Measurements from ENCODE around the gene LRG1.

Gene LRG1

DNA sequence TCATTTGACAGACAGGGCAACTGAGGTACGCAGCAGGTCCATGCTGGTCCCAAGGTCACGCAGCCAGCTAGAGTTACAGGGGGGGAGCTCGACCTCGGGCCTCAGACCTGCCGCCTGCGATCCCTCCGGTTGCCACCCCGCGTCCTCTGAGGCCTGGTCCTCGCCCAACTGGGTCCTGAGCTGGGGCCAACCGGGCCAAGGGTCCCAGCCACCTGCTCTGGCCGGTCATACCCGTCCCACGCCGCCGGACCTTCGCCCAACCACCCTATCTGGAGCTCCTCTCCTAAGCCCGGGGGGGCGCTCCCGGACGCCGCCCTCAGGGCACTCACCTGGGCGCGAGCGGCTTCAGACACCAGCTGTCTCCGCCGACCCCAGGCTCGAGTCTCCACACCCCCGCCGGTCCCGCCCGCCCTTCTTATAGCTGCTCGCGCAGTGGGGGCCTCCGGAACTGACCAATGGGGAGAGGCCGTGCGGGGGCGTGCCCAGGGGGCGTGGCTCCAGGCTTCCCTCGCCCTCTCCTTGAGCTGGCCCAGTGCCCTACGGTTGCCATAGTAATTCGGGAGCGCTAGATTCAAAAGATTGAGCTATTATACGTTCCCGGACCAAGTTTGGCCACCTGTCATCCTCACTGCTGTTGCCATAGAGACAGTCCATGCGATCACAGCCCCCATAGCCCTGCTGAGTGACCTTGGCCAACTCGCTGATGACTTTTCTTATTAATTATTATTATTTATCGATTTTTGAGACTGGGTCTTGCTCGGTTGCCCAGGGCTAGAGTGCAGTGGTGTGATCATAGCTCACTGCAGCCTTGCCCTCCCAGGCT lies 4.8 kb downstream of the LRG1 start, which contains the start of gene PLIN5 (continued):
- TF ChIP-seq ZNF571 (tag by site-specific recombination; IDR thresholded peaks at IDR 0.05) (no peak), SP2 (tag by site-specific recombination; IDR thresholded peaks at IDR 0.05) (peak; percentile 73), ZNF366 (tag by site-specific recombination; conservative IDR thresholded peaks at IDR 0.05) (peak; percentile 71), GFI1B (tag by site-specific recombination; IDR thresholded peaks at IDR 0.05) (no peak), ZNF155 (tag by site-specific recombination; IDR thresholded peaks at IDR 0.05) (no peak), SP3 (tag by site-specific recombination; IDR thresholded peaks at IDR 0.05) (peak; percentile 81), ZNF600 (tag by site-specific recombination; IDR thresholded peaks at IDR 0.05) (no peak), ZNF184 (tag by site-specific recombination; IDR thresholded peaks at IDR 0.05) (no peak), ZNF548 (tag by site-specific recombination; IDR thresholded peaks at IDR 0.05) (no peak), EGR2 (tag by site-specific recombination; IDR thresholded peaks at IDR 0.05; ENCODE audit: low read depth) (peak; percentile 73), KLF8 (tag by site-specific recombination; IDR thresholded peaks at IDR 0.05) (0 out of 2 replicates have a peak, but pooled peaks have one; percentile 40), ZNF658 (tag by site-specific recombination; IDR thresholded peaks at IDR 0.05) (no peak), KLF9 (tag by site-specific recombination; IDR thresholded peaks at IDR 0.05; ENCODE audit: low read depth) (peak; percentile 98), ZNF16 (tag by site-specific recombination; IDR thresholded peaks at IDR 0.05; ENCODE audit: low read depth) (no peak), ZNF202 (tag by site-specific recombination; IDR thresholded peaks at IDR 0.05; ENCODE audit: borderline replicate concordance) (no peak), SCRT2 (tag by site-specific recombination; IDR thresholded peaks at IDR 0.05) (no peak), ZNF610 (tag by site-specific recombination; IDR thresholded peaks at IDR 0.05; ENCODE audit: borderline replicate concordance) (0 out of 2 replicates have a peak, but pooled peaks have one; percentile 21), BCL11B (tag by site-specific recombination; IDR thresholded peaks at IDR 0.05; ENCODE audit: low read depth) (0 out of 2 replicates have a peak, but pooled peaks have one; percentile 37)
- TF ChIP-seq, protein P1, sequence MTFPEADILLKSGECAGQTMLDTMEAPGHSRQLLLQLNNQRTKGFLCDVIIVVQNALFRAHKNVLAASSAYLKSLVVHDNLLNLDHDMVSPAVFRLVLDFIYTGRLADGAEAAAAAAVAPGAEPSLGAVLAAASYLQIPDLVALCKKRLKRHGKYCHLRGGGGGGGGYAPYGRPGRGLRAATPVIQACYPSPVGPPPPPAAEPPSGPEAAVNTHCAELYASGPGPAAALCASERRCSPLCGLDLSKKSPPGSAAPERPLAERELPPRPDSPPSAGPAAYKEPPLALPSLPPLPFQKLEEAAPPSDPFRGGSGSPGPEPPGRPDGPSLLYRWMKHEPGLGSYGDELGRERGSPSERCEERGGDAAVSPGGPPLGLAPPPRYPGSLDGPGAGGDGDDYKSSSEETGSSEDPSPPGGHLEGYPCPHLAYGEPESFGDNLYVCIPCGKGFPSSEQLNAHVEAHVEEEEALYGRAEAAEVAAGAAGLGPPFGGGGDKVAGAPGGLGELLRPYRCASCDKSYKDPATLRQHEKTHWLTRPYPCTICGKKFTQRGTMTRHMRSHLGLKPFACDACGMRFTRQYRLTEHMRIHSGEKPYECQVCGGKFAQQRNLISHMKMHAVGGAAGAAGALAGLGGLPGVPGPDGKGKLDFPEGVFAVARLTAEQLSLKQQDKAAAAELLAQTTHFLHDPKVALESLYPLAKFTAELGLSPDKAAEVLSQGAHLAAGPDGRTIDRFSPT (tag by site-specific recombination; IDR thresholded peaks at IDR 0.05), result no peak
- TF ChIP-seq, protein P2, sequence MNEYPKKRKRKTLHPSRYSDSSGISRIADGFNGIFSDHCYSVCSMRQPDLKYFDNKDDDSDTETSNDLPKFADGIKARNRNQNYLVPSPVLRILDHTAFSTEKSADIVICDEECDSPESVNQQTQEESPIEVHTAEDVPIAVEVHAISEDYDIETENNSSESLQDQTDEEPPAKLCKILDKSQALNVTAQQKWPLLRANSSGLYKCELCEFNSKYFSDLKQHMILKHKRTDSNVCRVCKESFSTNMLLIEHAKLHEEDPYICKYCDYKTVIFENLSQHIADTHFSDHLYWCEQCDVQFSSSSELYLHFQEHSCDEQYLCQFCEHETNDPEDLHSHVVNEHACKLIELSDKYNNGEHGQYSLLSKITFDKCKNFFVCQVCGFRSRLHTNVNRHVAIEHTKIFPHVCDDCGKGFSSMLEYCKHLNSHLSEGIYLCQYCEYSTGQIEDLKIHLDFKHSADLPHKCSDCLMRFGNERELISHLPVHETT (tag by site-specific recombination; IDR thresholded peaks at IDR 0.05), result no peak
- TF ChIP-seq, protein P3, sequence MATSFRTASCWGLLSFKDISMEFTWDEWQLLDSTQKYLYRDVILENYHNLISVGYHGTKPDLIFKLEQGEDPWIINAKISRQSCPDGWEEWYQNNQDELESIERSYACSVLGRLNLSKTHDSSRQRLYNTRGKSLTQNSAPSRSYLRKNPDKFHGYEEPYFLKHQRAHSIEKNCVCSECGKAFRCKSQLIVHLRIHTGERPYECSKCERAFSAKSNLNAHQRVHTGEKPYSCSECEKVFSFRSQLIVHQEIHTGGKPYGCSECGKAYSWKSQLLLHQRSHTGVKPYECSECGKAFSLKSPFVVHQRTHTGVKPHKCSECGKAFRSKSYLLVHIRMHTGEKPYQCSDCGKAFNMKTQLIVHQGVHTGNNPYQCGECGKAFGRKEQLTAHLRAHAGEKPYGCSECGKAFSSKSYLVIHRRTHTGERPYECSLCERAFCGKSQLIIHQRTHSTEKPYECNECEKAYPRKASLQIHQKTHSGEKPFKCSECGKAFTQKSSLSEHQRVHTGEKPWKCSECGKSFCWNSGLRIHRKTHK (tag by site-specific recombination; IDR thresholded peaks at IDR 0.05), result no peak
- TF ChIP-seq, protein P4, sequence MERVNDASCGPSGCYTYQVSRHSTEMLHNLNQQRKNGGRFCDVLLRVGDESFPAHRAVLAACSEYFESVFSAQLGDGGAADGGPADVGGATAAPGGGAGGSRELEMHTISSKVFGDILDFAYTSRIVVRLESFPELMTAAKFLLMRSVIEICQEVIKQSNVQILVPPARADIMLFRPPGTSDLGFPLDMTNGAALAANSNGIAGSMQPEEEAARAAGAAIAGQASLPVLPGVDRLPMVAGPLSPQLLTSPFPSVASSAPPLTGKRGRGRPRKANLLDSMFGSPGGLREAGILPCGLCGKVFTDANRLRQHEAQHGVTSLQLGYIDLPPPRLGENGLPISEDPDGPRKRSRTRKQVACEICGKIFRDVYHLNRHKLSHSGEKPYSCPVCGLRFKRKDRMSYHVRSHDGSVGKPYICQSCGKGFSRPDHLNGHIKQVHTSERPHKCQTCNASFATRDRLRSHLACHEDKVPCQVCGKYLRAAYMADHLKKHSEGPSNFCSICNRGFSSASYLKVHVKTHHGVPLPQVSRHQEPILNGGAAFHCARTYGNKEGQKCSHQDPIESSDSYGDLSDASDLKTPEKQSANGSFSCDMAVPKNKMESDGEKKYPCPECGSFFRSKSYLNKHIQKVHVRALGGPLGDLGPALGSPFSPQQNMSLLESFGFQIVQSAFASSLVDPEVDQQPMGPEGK (tag by site-specific recombination; IDR thresholded peaks at IDR 0.05), result peak; percentile 79
- TF ChIP-seq, protein P5, sequence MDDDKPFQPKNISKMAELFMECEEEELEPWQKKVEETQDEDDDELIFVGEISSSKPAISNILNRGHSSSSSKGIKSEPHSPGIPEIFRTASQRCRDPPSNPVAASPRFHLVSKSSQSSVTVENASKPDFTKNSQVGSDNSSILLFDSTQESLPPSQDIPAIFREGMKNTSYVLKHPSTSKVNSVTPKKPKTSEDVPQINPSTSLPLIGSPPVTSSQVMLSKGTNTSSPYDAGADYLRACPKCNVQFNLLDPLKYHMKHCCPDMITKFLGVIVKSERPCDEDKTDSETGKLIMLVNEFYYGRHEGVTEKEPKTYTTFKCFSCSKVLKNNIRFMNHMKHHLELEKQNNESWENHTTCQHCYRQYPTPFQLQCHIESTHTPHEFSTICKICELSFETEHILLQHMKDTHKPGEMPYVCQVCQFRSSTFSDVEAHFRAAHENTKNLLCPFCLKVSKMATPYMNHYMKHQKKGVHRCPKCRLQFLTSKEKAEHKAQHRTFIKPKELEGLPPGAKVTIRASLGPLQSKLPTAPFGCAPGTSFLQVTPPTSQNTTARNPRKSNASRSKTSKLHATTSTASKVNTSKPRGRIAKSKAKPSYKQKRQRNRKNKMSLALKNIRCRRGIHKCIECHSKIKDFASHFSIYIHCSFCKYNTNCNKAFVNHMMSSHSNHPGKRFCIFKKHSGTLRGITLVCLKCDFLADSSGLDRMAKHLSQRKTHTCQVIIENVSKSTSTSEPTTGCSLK (tag by site-specific recombination; IDR thresholded peaks at IDR 0.05), result no peak
- TF ChIP-seq, protein P6, sequence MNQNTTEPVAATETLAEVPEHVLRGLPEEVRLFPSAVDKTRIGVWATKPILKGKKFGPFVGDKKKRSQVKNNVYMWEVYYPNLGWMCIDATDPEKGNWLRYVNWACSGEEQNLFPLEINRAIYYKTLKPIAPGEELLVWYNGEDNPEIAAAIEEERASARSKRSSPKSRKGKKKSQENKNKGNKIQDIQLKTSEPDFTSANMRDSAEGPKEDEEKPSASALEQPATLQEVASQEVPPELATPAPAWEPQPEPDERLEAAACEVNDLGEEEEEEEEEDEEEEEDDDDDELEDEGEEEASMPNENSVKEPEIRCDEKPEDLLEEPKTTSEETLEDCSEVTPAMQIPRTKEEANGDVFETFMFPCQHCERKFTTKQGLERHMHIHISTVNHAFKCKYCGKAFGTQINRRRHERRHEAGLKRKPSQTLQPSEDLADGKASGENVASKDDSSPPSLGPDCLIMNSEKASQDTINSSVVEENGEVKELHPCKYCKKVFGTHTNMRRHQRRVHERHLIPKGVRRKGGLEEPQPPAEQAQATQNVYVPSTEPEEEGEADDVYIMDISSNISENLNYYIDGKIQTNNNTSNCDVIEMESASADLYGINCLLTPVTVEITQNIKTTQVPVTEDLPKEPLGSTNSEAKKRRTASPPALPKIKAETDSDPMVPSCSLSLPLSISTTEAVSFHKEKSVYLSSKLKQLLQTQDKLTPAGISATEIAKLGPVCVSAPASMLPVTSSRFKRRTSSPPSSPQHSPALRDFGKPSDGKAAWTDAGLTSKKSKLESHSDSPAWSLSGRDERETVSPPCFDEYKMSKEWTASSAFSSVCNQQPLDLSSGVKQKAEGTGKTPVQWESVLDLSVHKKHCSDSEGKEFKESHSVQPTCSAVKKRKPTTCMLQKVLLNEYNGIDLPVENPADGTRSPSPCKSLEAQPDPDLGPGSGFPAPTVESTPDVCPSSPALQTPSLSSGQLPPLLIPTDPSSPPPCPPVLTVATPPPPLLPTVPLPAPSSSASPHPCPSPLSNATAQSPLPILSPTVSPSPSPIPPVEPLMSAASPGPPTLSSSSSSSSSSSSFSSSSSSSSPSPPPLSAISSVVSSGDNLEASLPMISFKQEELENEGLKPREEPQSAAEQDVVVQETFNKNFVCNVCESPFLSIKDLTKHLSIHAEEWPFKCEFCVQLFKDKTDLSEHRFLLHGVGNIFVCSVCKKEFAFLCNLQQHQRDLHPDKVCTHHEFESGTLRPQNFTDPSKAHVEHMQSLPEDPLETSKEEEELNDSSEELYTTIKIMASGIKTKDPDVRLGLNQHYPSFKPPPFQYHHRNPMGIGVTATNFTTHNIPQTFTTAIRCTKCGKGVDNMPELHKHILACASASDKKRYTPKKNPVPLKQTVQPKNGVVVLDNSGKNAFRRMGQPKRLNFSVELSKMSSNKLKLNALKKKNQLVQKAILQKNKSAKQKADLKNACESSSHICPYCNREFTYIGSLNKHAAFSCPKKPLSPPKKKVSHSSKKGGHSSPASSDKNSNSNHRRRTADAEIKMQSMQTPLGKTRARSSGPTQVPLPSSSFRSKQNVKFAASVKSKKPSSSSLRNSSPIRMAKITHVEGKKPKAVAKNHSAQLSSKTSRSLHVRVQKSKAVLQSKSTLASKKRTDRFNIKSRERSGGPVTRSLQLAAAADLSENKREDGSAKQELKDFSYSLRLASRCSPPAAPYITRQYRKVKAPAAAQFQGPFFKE (tag by site-specific recombination; IDR thresholded peaks at IDR 0.05; ENCODE audit: borderline replicate concordance), result no peak
